Right renal pelvis (tissue), 4 donors: ENCODE results near the gene FRMD3. TPM values are rescaled to one million over a fixed set of nuclear protein-coding genes. Genes with fewer than 3 reads are reported as not detected.
A peak's percentile ranks its signal among the peaks of the same experiment; 100 is the strongest.
"Not testable (repeated sequence)": the region's sequence is repeated elsewhere in the genome, so short reads cannot be mapped to it uniquely, and the experiment has no call there.

ENCODE experiments used
- DNase-seq, 4 donors: peaks; one replicate each; pipeline ENCODE4 v3.0.0-alpha.2; 2013; ENCODE audit warnings: low read depth in 4 of 4, low spot score in 3 of 4, missing footprints in 1 of 4
- polyA plus RNA-seq, 4 donors: library from polyadenylated mRNA; unstranded; fragments of 120-200 nt; gene quantifications; one replicate each; pipeline ENCODE4 v1.2.1, GENCODE V29; 2013; ENCODE audit not compliant: insufficient read length in 4 of 4

FRMD3 gene
- polyA plus RNA-seq, 4 donors: 21.4 to 28.9 (median 25.2) TPM

- no peak for DNase-seq
These were observed 12.0 kb downstream of the FRMD3 start for GRCh38 chr9:83526211-83526610.

DNA sequence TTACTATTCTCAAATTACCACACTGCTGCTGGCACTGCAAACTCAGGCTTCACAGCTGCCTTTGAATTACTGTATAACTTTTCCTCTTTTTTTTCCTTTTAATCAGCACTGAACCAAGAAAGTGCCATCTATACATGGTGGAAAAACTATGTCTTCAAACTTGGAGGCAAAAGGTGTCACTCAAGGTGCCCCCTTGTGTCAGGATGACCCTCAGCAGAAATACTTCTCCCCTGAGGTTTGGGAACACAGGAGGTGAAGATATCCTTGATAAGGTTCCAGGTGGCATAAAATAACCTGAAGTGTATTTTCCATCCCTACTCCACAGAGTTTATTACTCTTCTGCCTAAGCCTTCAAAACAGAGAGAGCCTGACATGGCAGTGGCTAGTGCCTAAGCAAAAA lies 14.5 kb downstream of the FRMD3 start:
- DNase-seq: no peak

DNA sequence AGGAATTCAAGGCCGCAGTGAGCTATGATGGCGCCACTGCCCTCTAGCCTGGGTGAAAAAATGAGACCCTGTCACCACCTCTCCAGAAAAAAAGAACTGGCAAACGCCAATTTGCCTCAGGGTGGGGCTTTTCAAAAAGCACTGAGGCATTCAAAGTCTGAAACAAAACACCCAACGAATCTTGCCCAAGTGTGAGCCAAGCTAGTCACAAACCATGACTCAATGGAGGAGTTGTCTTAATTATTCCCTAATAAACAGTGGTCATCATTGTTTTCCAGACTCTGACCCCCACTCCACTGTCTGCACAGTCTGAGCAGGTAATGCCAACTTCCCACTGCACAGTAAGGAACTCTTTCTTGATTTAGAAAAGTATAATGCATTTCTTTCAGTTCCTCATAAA lies 16.8 kb downstream of the FRMD3 start:
- no peak for DNase-seq

DNA sequence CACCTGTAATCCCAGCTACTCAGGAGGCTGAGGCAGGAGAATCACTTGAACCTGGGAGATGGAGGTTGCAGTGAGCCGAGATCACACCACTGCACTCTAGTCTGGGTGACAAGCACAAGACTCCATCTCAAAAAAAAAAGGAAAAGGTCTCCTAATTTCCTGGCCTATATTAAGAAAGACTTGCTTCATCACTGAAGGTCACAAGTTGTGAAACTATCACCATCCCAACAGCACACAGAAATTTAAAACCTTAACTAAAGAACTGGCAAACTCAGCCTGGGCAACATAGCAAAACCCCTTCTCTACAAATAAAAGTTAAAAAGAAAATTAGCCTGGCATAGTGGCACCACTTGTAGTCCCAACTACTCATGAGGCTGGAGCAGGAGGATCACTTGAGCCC lies 17.2 kb downstream of the FRMD3 start:
- no peak for DNase-seq

GRCh38 chr9:83520292-83520691 lies 17.9 kb downstream of the FRMD3 start:
- DNase-seq: no peak

- not testable (repeated sequence) for DNase-seq
These were observed 20.2 kb downstream of the FRMD3 start for GRCh38 chr9:83517980-83518379.

- DNase-seq: no peak
These were observed 23.4 kb downstream of the FRMD3 start for GRCh38 chr9:83514767-83515166.

GRCh38 chr9:83512621-83513020 lies 25.6 kb downstream of the FRMD3 start:
- DNase-seq: no peak

DNA sequence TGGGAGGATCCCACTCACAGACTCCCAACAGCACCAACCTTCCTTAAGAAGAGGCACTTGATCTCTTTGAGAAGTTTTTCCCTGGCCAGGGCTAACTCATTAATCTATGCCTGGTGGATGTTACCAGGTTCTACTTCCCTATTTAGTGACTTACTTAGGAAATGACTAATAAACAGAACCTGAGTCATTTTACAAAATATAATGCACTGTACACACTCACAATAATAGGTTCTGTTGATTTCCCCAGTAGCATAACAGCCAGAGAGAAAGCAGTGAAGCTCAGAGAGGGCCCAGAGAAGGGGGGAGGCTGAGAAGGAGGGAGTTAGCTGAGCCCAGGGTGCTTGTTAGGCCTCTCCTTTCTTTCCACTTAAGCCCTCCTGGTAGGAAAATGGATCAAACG lies 27.1 kb downstream of the FRMD3 start:
- DNase-seq: no peak

DNA sequence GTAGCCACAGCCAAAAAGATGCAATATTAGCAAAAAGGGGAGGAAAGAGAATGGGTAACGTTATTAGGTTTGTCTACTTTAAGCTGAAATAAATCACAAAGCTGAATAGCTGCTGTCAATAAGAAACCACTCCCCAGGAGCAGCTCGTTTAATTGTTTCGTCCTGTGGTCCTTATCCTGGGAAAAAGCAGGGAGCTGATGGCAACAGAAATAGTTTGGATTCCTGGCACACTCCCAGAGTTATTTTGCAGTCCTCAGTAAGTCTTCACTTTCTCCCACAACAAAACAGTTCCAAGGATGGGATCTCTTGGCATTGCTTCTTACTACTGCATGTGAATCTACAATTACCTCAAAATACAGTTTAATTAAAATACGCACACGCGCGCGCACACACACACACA lies 28.8 kb downstream of the FRMD3 start:
- peak in 1 of 4 donors; percentile 24 for DNase-seq

GRCh38 chr9:83508067-83508466 lies 30.1 kb downstream of the FRMD3 start:
- DNase-seq: no peak

GRCh38 chr9:83505282-83505681 lies 32.9 kb downstream of the FRMD3 start:
- no peak for DNase-seq

DNA sequence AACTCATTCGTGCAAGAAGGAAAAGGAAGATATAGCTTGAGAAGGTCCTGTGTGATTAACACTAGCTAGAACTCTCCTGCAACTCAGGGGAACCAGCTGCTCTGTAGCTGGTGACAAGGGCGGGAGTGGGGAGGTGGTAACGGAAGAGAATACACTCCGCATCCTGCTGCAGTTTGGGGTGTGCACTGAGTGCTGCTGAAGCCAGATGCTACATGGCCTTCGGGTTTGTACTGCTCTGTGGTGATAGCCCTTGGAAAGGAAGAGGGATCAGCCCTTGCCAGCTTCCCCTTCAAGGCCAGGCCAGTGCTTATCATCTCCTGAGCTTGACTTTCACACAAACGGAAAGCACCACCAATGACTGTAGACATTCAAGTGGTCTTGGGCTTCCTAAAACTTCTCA lies 34.3 kb downstream of the FRMD3 start:
- DNase-seq: no peak

GRCh38 chr9:83501565-83501964 lies 36.6 kb downstream of the FRMD3 start:
- DNase-seq: no peak

- DNase-seq: no peak
These were observed 40.8 kb downstream of the FRMD3 start for GRCh38 chr9:83497441-83497840.

GRCh38 chr9:83491995-83492394 lies 46.2 kb downstream of the FRMD3 start:
- DNase-seq: no peak

GRCh38 chr9:83491413-83491812 lies 46.8 kb downstream of the FRMD3 start:
- DNase-seq: no peak

GRCh38 chr9:83489961-83490360 lies 48.2 kb downstream of the FRMD3 start:
- DNase-seq: no peak

- DNase-seq: no peak
These were observed 53.2 kb downstream of the FRMD3 start for GRCh38 chr9:83484990-83485389.

- DNase-seq: no peak
These were observed 55.0 kb downstream of the FRMD3 start for GRCh38 chr9:83483223-83483622.

- no peak for DNase-seq
These were observed 58.4 kb downstream of the FRMD3 start for GRCh38 chr9:83479765-83480164.

- no peak for DNase-seq
These were observed 60.6 kb downstream of the FRMD3 start for GRCh38 chr9:83477571-83477970.

DNA sequence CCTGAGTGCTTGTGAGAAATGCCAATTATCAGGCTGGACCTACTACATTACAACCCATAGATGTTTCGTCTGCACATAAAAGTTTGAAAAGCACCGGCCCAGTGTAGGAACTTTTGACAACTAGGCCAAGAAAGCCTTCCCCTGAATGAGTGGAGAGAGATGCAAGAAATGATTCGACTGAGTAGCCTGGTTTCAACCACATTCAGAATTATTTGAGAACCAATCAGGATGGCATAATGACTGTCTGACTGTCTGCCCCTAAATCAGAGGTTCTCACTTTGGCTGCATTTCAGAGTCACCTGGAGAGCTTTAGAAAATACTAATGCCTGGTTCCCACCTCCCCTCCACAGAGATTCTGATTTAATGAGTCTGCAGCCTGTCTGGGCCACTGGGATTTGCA lies 61.1 kb downstream of the FRMD3 start:
- no peak for DNase-seq

DNA sequence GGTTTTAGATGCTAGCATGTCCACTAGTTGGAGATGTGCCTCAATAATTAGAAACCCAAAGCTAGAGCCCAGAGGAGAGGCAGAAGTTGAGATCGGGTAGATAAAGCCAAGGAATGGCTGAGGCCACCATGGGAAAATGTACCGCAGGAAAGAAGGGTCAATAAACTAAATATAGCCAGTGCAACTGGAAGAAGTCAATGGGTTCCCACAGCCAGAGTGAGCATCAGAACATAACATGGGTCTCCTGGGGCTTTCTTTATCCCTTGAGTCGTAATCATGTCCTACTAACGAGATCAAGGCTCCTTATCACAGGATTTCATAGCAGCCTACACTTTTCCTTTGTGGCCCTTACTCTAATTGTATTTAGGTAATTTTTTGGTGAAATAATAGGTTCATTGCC lies 61.7 kb downstream of the FRMD3 start:
- no peak for DNase-seq
